HPDE6-E6E7 (cell line): ENCODE measurements around the gene TMEM129.

ENCODE experiments used
- DNase-seq: peaks from one replicate; pipeline ENCODE4 v3.0.0; 2011; ENCODE audit warnings: missing footprints; ENCODE audit errors: extremely low spot score

TMEM129 gene

GRCh38 chr4:1744552-1744951, 23.4 kb upstream of the TMEM129 start:
- DNase-seq: no peak

- DNase-seq: no peak
Observed at GRCh38 chr4:1743975-1744374, 22.9 kb upstream of the TMEM129 start.

GRCh38 chr4:1743551-1743950, 22.4 kb upstream of the TMEM129 start:
- no peak for DNase-seq

- no peak for DNase-seq
Observed at GRCh38 chr4:1741208-1741607, 20.1 kb upstream of the TMEM129 start.

GRCh38 chr4:1740021-1740545, 19.0 kb upstream of the TMEM129 start:
- no peak for DNase-seq

- DNase-seq: no peak
Observed at GRCh38 chr4:1739358-1739757, 18.2 kb upstream of the TMEM129 start.

- DNase-seq: no peak
Observed at GRCh38 chr4:1738410-1738809, 17.3 kb upstream of the TMEM129 start.

GRCh38 chr4:1737666-1738065, 16.5 kb upstream of the TMEM129 start:
- DNase-seq: no peak

- DNase-seq: no peak
Observed at GRCh38 chr4:1736812-1737211, 15.7 kb upstream of the TMEM129 start.

- DNase-seq: no peak
Observed at GRCh38 chr4:1735215-1735614, 14.1 kb upstream of the TMEM129 start.

- DNase-seq: no peak
Observed at GRCh38 chr4:1732911-1733310, 11.8 kb upstream of the TMEM129 start.

GRCh38 chr4:1731180-1731579, 10.1 kb upstream of the TMEM129 start:
- peak; percentile 65 for DNase-seq

GRCh38 chr4:1730532-1731135, 9.5 kb upstream of the TMEM129 start:
- DNase-seq: no peak

GRCh38 chr4:1728061-1728980, 7.2 kb upstream of the TMEM129 start:
- DNase-seq: no peak

- DNase-seq: peak; percentile 83
Observed at GRCh38 chr4:1727117-1728031, 6.3 kb upstream of the TMEM129 start.

- DNase-seq: no peak
Observed at GRCh38 chr4:1726146-1726934, 5.2 kb upstream of the TMEM129 start.

GRCh38 chr4:1725521-1725920, 4.4 kb upstream of the TMEM129 start:
- no peak for DNase-seq

GRCh38 chr4:1723131-1723801, 2.1 kb upstream of the TMEM129 start:
- DNase-seq: no peak

- DNase-seq: no peak
Observed at GRCh38 chr4:1722551-1723118, 1.5 kb upstream of the TMEM129 start.
